ENCODE results near the gene CR1L.

Gene CR1L

GRCh38 chr1:207747627-207748492 lies 102.9 kb downstream of the CR1L start:
- TF ChIP-seq TCF12 (IDR thresholded peaks at IDR 0.05; ENCODE audit: low read depth) (no peak), MAX (IDR thresholded peaks at IDR 0.05) (peak; percentile 79), YY1 (IDR thresholded peaks at IDR 0.05; ENCODE audit: low read depth) (peak; percentile 77)

GRCh38 chr1:207748737-207749528 lies 104.0 kb downstream of the CR1L start:
- TF ChIP-seq CREB1 (IDR thresholded peaks at IDR 0.05; ENCODE audit: low read depth) (no peak), NFIC (IDR thresholded peaks at IDR 0.05) (peak; percentile 37; the same call in 1 of the 2 replicates), TEAD4 (IDR thresholded peaks at IDR 0.05) (peak; percentile 74), EP300 (IDR thresholded peaks at IDR 0.05; ENCODE audit: borderline replicate concordance) (peak; percentile 46; the same call in 1 of the 2 replicates)

DNA sequence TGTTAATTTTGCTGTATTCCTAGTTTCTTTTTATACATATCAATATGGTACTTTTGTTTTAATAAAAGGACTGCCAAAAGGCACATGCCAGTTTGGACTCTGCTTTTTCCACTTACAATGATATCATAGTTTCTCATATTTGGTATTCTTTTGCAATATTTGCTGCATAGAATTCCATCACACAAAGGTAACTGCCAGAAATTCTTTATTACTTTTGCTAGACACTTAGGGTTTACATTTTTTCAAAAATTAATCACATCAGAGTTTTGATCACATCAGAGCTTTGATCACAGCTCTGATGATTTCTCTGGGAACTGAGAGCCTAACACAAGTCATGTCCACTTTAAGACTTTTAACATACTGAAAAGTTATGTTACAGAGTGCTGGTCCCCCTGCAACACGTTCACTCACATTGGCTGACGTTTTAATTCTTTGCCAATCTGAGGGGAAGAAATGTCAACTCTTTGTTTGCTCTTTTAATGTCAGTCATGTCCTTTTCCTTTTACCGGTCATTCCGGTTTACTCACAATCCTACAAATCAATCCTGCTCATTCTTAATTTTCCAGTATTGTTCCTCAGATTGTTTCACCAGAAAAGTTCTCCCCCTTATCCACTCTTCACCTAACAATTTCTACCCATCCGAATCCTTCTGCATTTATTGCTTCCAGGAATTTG lies 105.8 kb downstream of the CR1L start:
- TF ChIP-seq FOXM1 (IDR thresholded peaks at IDR 0.05; ENCODE audit: borderline replicate concordance, low read depth), result no peak
- TF ChIP-seq REST (IDR thresholded peaks at IDR 0.05; ENCODE audit: low read depth), result no peak
- TF ChIP-seq EP300 (IDR thresholded peaks at IDR 0.05; ENCODE audit: borderline replicate concordance), result no peak
- no peak for TF ChIP-seq EGR1 (IDR thresholded peaks at IDR 0.05)
- no peak for TF ChIP-seq YY1 (IDR thresholded peaks at IDR 0.05; ENCODE audit: low read depth)
- no peak for TF ChIP-seq TEAD4 (IDR thresholded peaks at IDR 0.05)
- no peak for TF ChIP-seq CREB1 (IDR thresholded peaks at IDR 0.05; ENCODE audit: low read depth)
- no peak for TF ChIP-seq MAX (IDR thresholded peaks at IDR 0.05)
- no peak for TF ChIP-seq TCF12 (IDR thresholded peaks at IDR 0.05; ENCODE audit: low read depth)
- no peak for TF ChIP-seq ZBTB7A (IDR thresholded peaks at IDR 0.05; ENCODE audit: low read depth)
- TF ChIP-seq RAD21 (IDR thresholded peaks at IDR 0.05; ENCODE audit: low read depth), result no peak
- no peak for TF ChIP-seq TAF1 (IDR thresholded peaks at IDR 0.05; ENCODE audit: low read depth)
- TF ChIP-seq NFIC (IDR thresholded peaks at IDR 0.05), result no peak
- no peak for TF ChIP-seq CEBPB (IDR thresholded peaks at IDR 0.05)
- no peak for TF ChIP-seq USF1 (IDR thresholded peaks at IDR 0.05)

DNA sequence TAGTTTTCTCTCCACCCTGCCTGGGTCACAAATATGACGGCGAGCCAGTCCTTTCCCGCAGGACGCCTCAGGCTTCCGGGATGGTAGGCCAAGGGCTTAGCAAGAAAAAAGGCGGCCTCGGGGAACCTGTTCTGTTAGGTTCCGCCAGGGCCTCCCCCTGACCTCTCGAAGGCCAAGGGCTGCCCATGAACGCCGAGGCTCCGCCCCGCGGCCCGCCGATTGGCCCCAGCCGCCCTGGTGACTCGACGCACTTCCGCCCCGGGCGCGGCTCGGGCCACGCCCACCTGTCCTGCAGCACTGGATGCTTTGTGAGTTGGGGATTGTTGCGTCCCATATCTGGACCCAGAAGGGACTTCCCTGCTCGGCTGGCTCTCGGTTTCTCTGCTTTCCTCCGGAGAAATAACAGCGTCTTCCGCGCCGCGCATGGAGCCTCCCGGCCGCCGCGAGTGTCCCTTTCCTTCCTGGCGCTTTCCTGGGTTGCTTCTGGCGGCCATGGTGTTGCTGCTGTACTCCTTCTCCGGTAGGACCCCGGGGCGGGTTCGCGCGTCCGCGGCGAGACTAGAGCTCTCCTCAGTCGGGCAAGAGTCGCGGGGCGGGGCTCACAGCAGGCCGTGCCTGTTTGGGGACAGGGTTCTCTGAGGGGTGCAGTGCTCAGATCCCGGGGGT lies 107.0 kb downstream of the CR1L start, which contains the start of gene CD46:
Gene CD46, plus strand, starts transcription at position 265 of the 666 bp plus-strand sequence. Its CDS starts 159 bp downstream, at position 424.
- TF ChIP-seq NFIC (IDR thresholded peaks at IDR 0.05) (peak; percentile 32; the same call in 1 of the 2 replicates), CEBPB (IDR thresholded peaks at IDR 0.05) (no peak), YY1 (IDR thresholded peaks at IDR 0.05; ENCODE audit: low read depth) (peak; percentile 75), ZBTB7A (IDR thresholded peaks at IDR 0.05; ENCODE audit: low read depth) (0 out of 2 replicates have a peak, but pooled peaks have one; percentile 17), TAF1 (IDR thresholded peaks at IDR 0.05; ENCODE audit: low read depth) (peak; percentile 90), EP300 (IDR thresholded peaks at IDR 0.05; ENCODE audit: borderline replicate concordance) (no peak), EGR1 (IDR thresholded peaks at IDR 0.05) (no peak), FOXM1 (IDR thresholded peaks at IDR 0.05; ENCODE audit: borderline replicate concordance, low read depth) (no peak), TCF12 (IDR thresholded peaks at IDR 0.05; ENCODE audit: low read depth) (peak; percentile 29; the same call in 1 of the 2 replicates), RAD21 (IDR thresholded peaks at IDR 0.05; ENCODE audit: low read depth) (no peak), MAX (IDR thresholded peaks at IDR 0.05) (peak; percentile 74), TEAD4 (IDR thresholded peaks at IDR 0.05) (no peak), REST (IDR thresholded peaks at IDR 0.05; ENCODE audit: low read depth) (no peak), USF1 (IDR thresholded peaks at IDR 0.05) (peak; percentile 92)
